SK-N-SH (cell line): ENCODE results near the gene SDF4. TPM values are rescaled to one million over a fixed set of nuclear protein-coding genes. Genes with fewer than 3 reads are reported as not detected.
A peak's percentile ranks its signal among the peaks of the same experiment; 100 is the strongest.

Experiments used
- CTCF ChIA-PET: fragments of 300-600, 350-600 bp; formaldehyde crosslinking; extraction: SDS; loops from one replicate; lab custom pipeline; 2021; lab: Yijun Ruan, JAX
- POLR2A ChIA-PET: fragments of 350-600 bp; sonication (Branson Sonifier 250); formaldehyde crosslinking; extraction: SDS; loops from one replicate; lab custom pipeline; 2020; ENCODE audit warnings: antibody characterized with exemption, inconsistent platforms; lab: Yijun Ruan, JAX
- DNase-seq: peaks from one replicate; pipeline ENCODE4 v3.0.0; 2012
- H2AFZ ChIP-seq: fragments of 200-600 bp; sonication (generic); 2 replicates; pipeline ENCODE4 v1.8.1; 2016; ENCODE audit warnings: antibody characterized with exemption, mild to moderate bottlenecking, low read depth
- H3F3A ChIP-seq: fragments of 200-600 bp; sonication (generic); replicated peaks from 2 replicates; pipeline ENCODE3; 2016; ENCODE audit warnings: antibody characterized with exemption, mild to moderate bottlenecking; ENCODE audit not compliant: insufficient read depth
- H3K27ac ChIP-seq, 2 experiments: fragments of 200-500 bp in 1 of 2; fragments of 200-600 bp in 1 of 2; sonication (Bioruptor generic) in 1 of 2; sonication (generic), shearing (Covaris generic) in 1 of 2; 2 replicates each; pipeline versions ENCODE4 v1.5.1 to v1.6.1; 2014 to 2016; ENCODE audit warnings: low read depth in 2 of 2, inconsistent platforms in 1 of 2, low read length in 1 of 2, mild to moderate bottlenecking in 1 of 2, mixed read lengths in 1 of 2
- H3K27me3 ChIP-seq: fragments of 200-600 bp; sonication (generic), shearing (Covaris generic); 2 replicates; pipeline ENCODE4 v1.6.1; 2016; ENCODE audit warnings: mixed run types; ENCODE audit not compliant: insufficient read depth
- H3K36me3 ChIP-seq, 2 experiments: fragments of 200-500 bp in 1 of 2; fragments of 200-600 bp in 1 of 2; sonication (Bioruptor generic) in 1 of 2; sonication (generic) in 1 of 2; replicated peaks in 1 of 2; 2 replicates each; pipeline versions ENCODE3 to v1.5.1; 2014 to 2016; ENCODE audit warnings: low read length in 1 of 2, mild to moderate bottlenecking in 1 of 2; ENCODE audit not compliant: insufficient read depth in 2 of 2, control insufficient read depth in 1 of 2
- H3K4me1 ChIP-seq, 2 experiments: fragments of 200-500 bp in 1 of 2; fragments of 200-600 bp in 1 of 2; sonication (Bioruptor generic) in 1 of 2; sonication (generic), shearing (Covaris generic) in 1 of 2; 2 replicates each; pipeline versions ENCODE4 v1.5.1 to v1.6.1; 2014 to 2016; ENCODE audit warnings: low read depth in 1 of 2, low read length in 1 of 2, mixed run types in 1 of 2; ENCODE audit not compliant: insufficient read depth in 2 of 2, control insufficient read depth in 1 of 2
- H3K4me2 ChIP-seq: fragments of 200-600 bp; sonication (generic), shearing (Covaris generic); 2 replicates; pipeline ENCODE4 v1.6.1; 2017; ENCODE audit warnings: mixed run types
- H3K4me3 ChIP-seq, 2 experiments: fragments of 200-500 bp in 1 of 2; fragments of 200-600 bp in 1 of 2; sonication (Bioruptor generic) in 1 of 2; sonication (generic), shearing (Covaris generic) in 1 of 2; 2 replicates each; pipeline versions ENCODE4 v1.5.1 to v1.8.1; 2014 to 2016; ENCODE audit warnings: low read depth in 2 of 2, inconsistent platforms in 1 of 2, low read length in 1 of 2, mild to moderate bottlenecking in 1 of 2, mixed read lengths in 1 of 2, moderate library complexity in 1 of 2
- H3K79me2 ChIP-seq: fragments of 200-600 bp; sonication (generic); 2 replicates; pipeline ENCODE4 v1.8.1; 2017; ENCODE audit warnings: mild to moderate bottlenecking; ENCODE audit not compliant: insufficient read depth
- H3K9ac ChIP-seq: fragments of 200-600 bp; sonication (generic); 2 replicates; pipeline ENCODE4 v1.6.1; 2017; ENCODE audit warnings: mixed run types
- H3K9me2 ChIP-seq: fragments of 200-600 bp; sonication (generic); 2 replicates; pipeline ENCODE4 v1.6.1; 2017; ENCODE audit warnings: mixed run types
- H3K9me3 ChIP-seq: fragments of 200-600 bp; sonication (generic); 2 replicates; pipeline ENCODE4 v1.6.1; 2017; ENCODE audit warnings: mixed run types, mild to moderate bottlenecking, moderate library complexity
- H4K20me1 ChIP-seq: fragments of 200-600 bp; sonication (generic); 2 replicates; pipeline ENCODE4 v1.6.1; 2017; ENCODE audit warnings: mild to moderate bottlenecking, mixed run types; ENCODE audit not compliant: insufficient read depth
- CHD2 ChIP-seq: fragments of 150-350 bp; IDR thresholded peaks from 2 replicates; pipeline ENCODE4 v1.6.1; 2018; ENCODE audit warnings: low read length; ENCODE audit not compliant: partially characterized antibody
- ELF1 ChIP-seq: IDR thresholded peaks from 2 replicates; pipeline ENCODE4 v1.4.0; 2012
- EZH2phosphoT487 ChIP-seq: fragments of 200-600 bp; sonication (generic); IDR thresholded peaks from 2 replicates; pipeline ENCODE4 v1.6.1; 2017; ENCODE audit warnings: low read depth, mixed run types, mild to moderate bottlenecking, antibody characterized with exemption, moderate library complexity, borderline replicate concordance
- FOXM1 ChIP-seq: IDR thresholded peaks from 2 replicates; pipeline ENCODE4 v1.4.0; 2012; ENCODE audit warnings: low read depth, mild to moderate bottlenecking
- GABPA ChIP-seq: IDR thresholded peaks from 2 replicates; pipeline ENCODE4 v1.4.0; 2012; ENCODE audit warnings: low read depth, mild to moderate bottlenecking
- IRF3 ChIP-seq: fragments of 150-350 bp; IDR thresholded peaks from 2 replicates; pipeline ENCODE4 v1.6.1; 2016; ENCODE audit warnings: mild to moderate bottlenecking, low read depth, low read length
- JUND ChIP-seq: IDR thresholded peaks from 2 replicates; pipeline ENCODE4 v1.4.0; 2012
- MEF2A ChIP-seq: IDR thresholded peaks from 2 replicates; pipeline ENCODE4 v1.4.0; 2012; ENCODE audit warnings: low read depth, borderline replicate concordance
- MXI1 ChIP-seq: IDR thresholded peaks from 2 replicates; pipeline ENCODE4 v1.6.1; 2012; ENCODE audit warnings: mild to moderate bottlenecking, low read depth, low read length, improper control_type of control experiment
- NFIC ChIP-seq: IDR thresholded peaks from 2 replicates; pipeline ENCODE4 v1.4.0; 2012; ENCODE audit warnings: borderline replicate concordance
- RCOR1 ChIP-seq: fragments of 150-350 bp; IDR thresholded peaks from 2 replicates; pipeline ENCODE4 v1.6.1; 2017; ENCODE audit warnings: antibody characterized with exemption, low read length
- RXRA ChIP-seq: IDR thresholded peaks from 2 replicates; pipeline ENCODE4 v1.4.0; 2012; ENCODE audit warnings: low read depth, mild to moderate bottlenecking, borderline replicate concordance
- USF1 ChIP-seq: IDR thresholded peaks from 2 replicates; pipeline ENCODE4 v1.4.0; 2012; ENCODE audit warnings: low read depth, borderline replicate concordance
- WGBS: methylation state at CpG from one replicate; pipeline ENCODE4 v1.1.6; 2017; ENCODE audit warnings: low lambda C conversion rate; 5-methylcytosine and 5-hydroxymethylcytosine counted together
- polyA plus RNA-seq, 3 experiments: library from polyadenylated mRNA; depleted of rRNA; stranded (reverse); fragments of >200 nt; gene quantifications; 2 replicates each; pipeline ENCODE4 v1.2.3, GENCODE V29; 2012

SDF4 gene
- polyA plus RNA-seq, 1 of the 3 experiments (the other 2 are of a cell fraction) = 265 TPM

GRCh38 chr1:1200876-1201810, 30.7 kb downstream of the SDF4 start:
- H3K4me3 ChIP-seq = peak overlapping the region in 1 of 2 experiments; percentile 19; a peak in 1 of 4 replicates
- ChIA-PET CTCF (interaction anchor here (1.2 to 1.3 kb wide), 2 partner anchors 19 to 79 kb away, joined by 3 read pairs; no protein-coding TSS in a partner anchor), POLR2A (no interaction called here)
- no peaks in the 10 kb centered on the region for H4K20me1 ChIP-seq
- no peaks in the 10 kb centered on the region for H3K9me2 ChIP-seq
- H3K79me2 ChIP-seq = no peaks in the 10 kb centered on the region
- no peaks in the 10 kb centered on the region for H3F3A ChIP-seq
- peak; percentile 76 for DNase-seq
- no CpG with 5 or more reads among the region's 109 CpGs for WGBS
- peak overlapping the region; percentile 59; the same call in 1 of the 2 replicates for H3K4me2 ChIP-seq
- H3K4me1 ChIP-seq = peaks cover 0 to 3% of the 10 kb centered on the region in 2 experiments; a peak in 1 of 4 replicates
- H3K9me3 ChIP-seq = no peaks in the 10 kb centered on the region
- H2AFZ ChIP-seq = no peak overlapping the region
- no peaks in the 10 kb centered on the region for H3K27me3 ChIP-seq
- no peak overlapping the region for H3K27ac ChIP-seq
- no peak for TF ChIP-seq ELF1
- no peak for TF ChIP-seq EZH2phosphoT487
- no peak for TF ChIP-seq MXI1
- TF ChIP-seq CHD2 = no peak
- TF ChIP-seq JUND = no peak
- TF ChIP-seq RCOR1 = no peak
- no peak for TF ChIP-seq GABPA
- TF ChIP-seq MEF2A = no peak
- TF ChIP-seq IRF3 = no peak
- no peak for TF ChIP-seq USF1
- no peak for TF ChIP-seq NFIC
- H3K9ac ChIP-seq = no peak overlapping the region
- no peaks in the 10 kb centered on the region for H3K36me3 ChIP-seq

- peaks cover 0 to 3% of the 10 kb centered on the region in 2 experiments; a peak in 1 of 4 replicates for H3K4me1 ChIP-seq
- no peaks in the 10 kb centered on the region for H3K36me3 ChIP-seq
- peak; percentile 56 for DNase-seq
- no peak overlapping the region for H3K4me3 ChIP-seq
- no peak overlapping the region for H3K27ac ChIP-seq
- POLR2A ChIA-PET = no interaction called here
- H3K9me2 ChIP-seq = no peaks in the 10 kb centered on the region
- no peaks in the 10 kb centered on the region for H3K27me3 ChIP-seq
- H3K9ac ChIP-seq = no peak overlapping the region
- no peaks in the 10 kb centered on the region for H3K79me2 ChIP-seq
- H3K4me2 ChIP-seq = no peak overlapping the region
- no peaks in the 10 kb centered on the region for H3K9me3 ChIP-seq
- H4K20me1 ChIP-seq = no peaks in the 10 kb centered on the region
- WGBS = 57% methylated on average over 21 of the region's 31 CpGs
- TF ChIP-seq RXRA (no peak), FOXM1 (no peak)
- CTCF ChIA-PET = interaction anchor here (1.0 to 2.2 kb wide), 4 partner anchors 18 to 92 kb away, joined by 3 to 5 read pairs (median 3); no protein-coding TSS in a partner anchor
- H2AFZ ChIP-seq = no peak overlapping the region
- no peaks in the 10 kb centered on the region for H3F3A ChIP-seq
Measured at GRCh38 chr1:1199961-1200875, 31.6 kb downstream of the SDF4 start.
